GM23338 (cell line): ENCODE data around the gene MOV10. TPM values are rescaled to one million over a fixed set of nuclear protein-coding genes. Genes with fewer than 3 reads are reported as not detected.

ENCODE experiments used
- ATAC-seq: fragments of 200-7000 bp; cut with Tn5 transposase; 3 replicates; pipeline ENCODE4 v1.9.1; 2020
- DNase-seq: peaks from one replicate; pipeline ENCODE4 v3.0.0-alpha.2; 2015; ENCODE audit warnings: low spot score
- H2AFZ ChIP-seq: fragments of 200-600 bp; sonication (generic); 2 replicates; pipeline ENCODE4 v1.8.0; 2016; ENCODE audit warnings: antibody characterized with exemption, mild to moderate bottlenecking, moderate library complexity
- H3F3A ChIP-seq: fragments of 200-600 bp; sonication (generic); replicated peaks from 2 replicates; pipeline ENCODE4 v1.8.0; 2017; ENCODE audit warnings: antibody characterized with exemption, mixed run types, low read depth
- H3K27ac ChIP-seq: fragments of 200-600 bp; sonication (generic); 2 replicates; pipeline ENCODE4 v1.6.1; 2016; ENCODE audit warnings: low read depth
- H3K27me3 ChIP-seq: fragments of 200-600 bp; sonication (generic); 2 replicates; pipeline ENCODE4 v1.8.0; 2016; ENCODE audit warnings: mild to moderate bottlenecking, mixed run types, moderate library complexity; ENCODE audit not compliant: insufficient read depth
- H3K36me3 ChIP-seq: fragments of 200-600 bp; sonication (generic); 2 replicates; pipeline ENCODE4 v1.8.0; 2016; ENCODE audit warnings: mild to moderate bottlenecking; ENCODE audit not compliant: insufficient read depth
- H3K4me1 ChIP-seq: fragments of 200-600 bp; sonication (generic); 2 replicates; pipeline ENCODE4 v1.8.0; 2016; ENCODE audit warnings: mild to moderate bottlenecking, moderate library complexity; ENCODE audit not compliant: insufficient read depth
- H3K4me2 ChIP-seq: fragments of 200-600 bp; sonication (generic); 2 replicates; pipeline ENCODE4 v1.7.1; 2017; ENCODE audit warnings: mixed run types
- H3K4me3 ChIP-seq: fragments of 200-600 bp; sonication (generic); 2 replicates; pipeline ENCODE4 v1.6.1; 2016; ENCODE audit warnings: mixed run types
- H3K79me2 ChIP-seq: fragments of 200-600 bp; sonication (generic); replicated peaks from 2 replicates; pipeline ENCODE4 v1.8.0; 2017; ENCODE audit warnings: mild to moderate bottlenecking; ENCODE audit not compliant: insufficient read depth
- H3K9me2 ChIP-seq: fragments of 200-600 bp; sonication (generic); 2 replicates; pipeline ENCODE4 v1.8.0; 2017; ENCODE audit not compliant: insufficient read depth
- H4K20me1 ChIP-seq: fragments of 200-600 bp; sonication (generic); replicated peaks from 2 replicates; pipeline ENCODE4 v1.8.0; 2017; ENCODE audit warnings: mild to moderate bottlenecking; ENCODE audit not compliant: insufficient read depth
- H3K27ac Mint-ChIP-seq: 2 replicates; pipeline ENCODE4 v1.8.0; 2020; ENCODE audit warnings: inconsistent platforms, mild to moderate bottlenecking, moderate library complexity, mixed read lengths
- H3K27me3 Mint-ChIP-seq: 3 replicates; pipeline ENCODE4 v1.8.0; 2022; ENCODE audit warnings: low read depth, mild to moderate bottlenecking, moderate library complexity, mixed read lengths, inconsistent platforms; ENCODE audit not compliant: insufficient read depth, poor library complexity
- H3K36me3 Mint-ChIP-seq: 3 replicates; pipeline ENCODE4 v1.8.0; 2021; ENCODE audit warnings: low read depth, mild to moderate bottlenecking, inconsistent platforms, moderate library complexity, mixed read lengths
- H3K4me1 Mint-ChIP-seq: 3 replicates; pipeline ENCODE4 v1.8.0; 2020; ENCODE audit warnings: mild to moderate bottlenecking, inconsistent platforms, mixed read lengths
- H3K4me3 Mint-ChIP-seq: 3 replicates; pipeline ENCODE4 v1.8.0; 2021; ENCODE audit warnings: moderate library complexity, mild to moderate bottlenecking, inconsistent platforms, mixed read lengths
- H3K9me3 Mint-ChIP-seq: 3 replicates; pipeline ENCODE4 v1.8.0; 2020; ENCODE audit warnings: moderate library complexity, mild to moderate bottlenecking, inconsistent platforms, mixed read lengths
- CREB1 ChIP-seq: fragments of 250-450 bp; sonication (Bioruptor Pico); IDR thresholded peaks from 2 replicates; pipeline ENCODE4 v1.5.0; 2020; ENCODE audit warnings: low read depth, mild to moderate bottlenecking, moderate library complexity
- EZH2 ChIP-seq: fragments of 200-600 bp; sonication (generic); IDR thresholded peaks from one replicate; pipeline ENCODE4 v1.8.0; 2017; ENCODE audit warnings: antibody characterized with exemption, mild to moderate bottlenecking, low read depth; ENCODE audit not compliant: unreplicated experiment
- EZH2phosphoT487 ChIP-seq: fragments of 200-600 bp; sonication (generic); IDR thresholded peaks from one replicate; pipeline ENCODE4 v1.8.1; 2018; ENCODE audit warnings: antibody characterized with exemption; ENCODE audit not compliant: unreplicated experiment
- JUNB ChIP-seq: IDR thresholded peaks from one replicate; pipeline ENCODE4 v1.6.1; 2016; ENCODE audit warnings: antibody characterized with exemption; ENCODE audit not compliant: unreplicated experiment
- NANOG ChIP-seq: IDR thresholded peaks from 2 replicates; pipeline ENCODE4 v1.6.1; 2016; ENCODE audit warnings: antibody characterized with exemption, borderline replicate concordance
- POLR2AphosphoS5 ChIP-seq: IDR thresholded peaks from 2 replicates; pipeline ENCODE4 v1.6.1; 2016; ENCODE audit warnings: antibody characterized with exemption, low read depth
- STAT1 ChIP-seq: IDR thresholded peaks from one replicate; pipeline ENCODE4 v1.6.1; 2016; ENCODE audit warnings: antibody characterized with exemption; ENCODE audit not compliant: unreplicated experiment
- ZNF114 ChIP-seq: fragments of 250-450 bp; sonication (Bioruptor Pico); IDR thresholded peaks from 2 replicates; pipeline ENCODE4 v1.5.0; 2020; ENCODE audit warnings: mild to moderate bottlenecking, moderate library complexity
- ZNF331 ChIP-seq: fragments of 250-450 bp; sonication (Bioruptor Pico); IDR thresholded peaks from 2 replicates; pipeline ENCODE4 v1.5.0; 2020; ENCODE audit warnings: low read depth, mild to moderate bottlenecking, moderate library complexity
- polyA plus RNA-seq: library from polyadenylated mRNA; unstranded; fragments of >200 nt; fragmentation: Nextera tagmentation; extraction: Ambion mirVana; gene quantifications from 2 replicates; pipeline ENCODE4 v1.2.1, GENCODE V29; 2016
- total RNA-seq: library from RNA; depleted of rRNA; stranded (reverse); fragments of >200 nt; shearing (Covaris generic); gene quantifications from 2 replicates; pipeline ENCODE4 v1.2.3, GENCODE V29; 2014
- TF ChIP-seq, protein P1 (sequence below): IDR thresholded peaks from one replicate; pipeline ENCODE4 v1.6.1; 2018; ENCODE audit warnings: antibody characterized with exemption; ENCODE audit not compliant: unreplicated experiment
- TF ChIP-seq, protein P2 (sequence below): IDR thresholded peaks from 2 replicates; pipeline ENCODE4 v1.6.1; 2016; ENCODE audit warnings: antibody characterized with exemption
- TF ChIP-seq, protein P3 (sequence below), 2 experiments: fragments of 200-600 bp in 1 of 2; sonication (generic) in 1 of 2; conservative IDR thresholded peaks; 2 replicates each; pipeline versions ENCODE4 v1.5.1 to v1.6.1; 2016 to 2017; ENCODE audit warnings: antibody characterized with exemption in 2 of 2, low read depth in 2 of 2, mild to moderate bottlenecking in 2 of 2, moderate library complexity in 1 of 2
- TF ChIP-seq, protein P4 (sequence below): fragments of 250-450 bp; sonication (Bioruptor Pico); IDR thresholded peaks from 2 replicates; pipeline ENCODE4 v1.5.0; 2020; ENCODE audit warnings: mild to moderate bottlenecking, moderate library complexity

Gene MOV10
- total and polyA plus RNA-seq, 2 experiments from 2014 or later: 53.6 to 77.6 TPM

- no peak for ATAC-seq
- H3K27ac Mint-ChIP-seq: no peak overlapping the region
- H3K79me2 ChIP-seq: no peaks in the 10 kb centered on the region
- no peaks in the 10 kb centered on the region; the same call in 1 of the 2 replicates for H3K36me3 ChIP-seq
- no peaks in the 10 kb centered on the region; the same call in 1 of the 2 replicates for H4K20me1 ChIP-seq
- H3K9me3 Mint-ChIP-seq: no peaks in the 10 kb centered on the region; the same call in 2 of the 3 replicates
- H2AFZ ChIP-seq: no peak overlapping the region
- peaks cover 12% of the 10 kb centered on the region; the same call in 2 of the 3 replicates for H3K36me3 Mint-ChIP-seq
- TF ChIP-seq NANOG: no peak
- TF ChIP-seq, protein P1, sequence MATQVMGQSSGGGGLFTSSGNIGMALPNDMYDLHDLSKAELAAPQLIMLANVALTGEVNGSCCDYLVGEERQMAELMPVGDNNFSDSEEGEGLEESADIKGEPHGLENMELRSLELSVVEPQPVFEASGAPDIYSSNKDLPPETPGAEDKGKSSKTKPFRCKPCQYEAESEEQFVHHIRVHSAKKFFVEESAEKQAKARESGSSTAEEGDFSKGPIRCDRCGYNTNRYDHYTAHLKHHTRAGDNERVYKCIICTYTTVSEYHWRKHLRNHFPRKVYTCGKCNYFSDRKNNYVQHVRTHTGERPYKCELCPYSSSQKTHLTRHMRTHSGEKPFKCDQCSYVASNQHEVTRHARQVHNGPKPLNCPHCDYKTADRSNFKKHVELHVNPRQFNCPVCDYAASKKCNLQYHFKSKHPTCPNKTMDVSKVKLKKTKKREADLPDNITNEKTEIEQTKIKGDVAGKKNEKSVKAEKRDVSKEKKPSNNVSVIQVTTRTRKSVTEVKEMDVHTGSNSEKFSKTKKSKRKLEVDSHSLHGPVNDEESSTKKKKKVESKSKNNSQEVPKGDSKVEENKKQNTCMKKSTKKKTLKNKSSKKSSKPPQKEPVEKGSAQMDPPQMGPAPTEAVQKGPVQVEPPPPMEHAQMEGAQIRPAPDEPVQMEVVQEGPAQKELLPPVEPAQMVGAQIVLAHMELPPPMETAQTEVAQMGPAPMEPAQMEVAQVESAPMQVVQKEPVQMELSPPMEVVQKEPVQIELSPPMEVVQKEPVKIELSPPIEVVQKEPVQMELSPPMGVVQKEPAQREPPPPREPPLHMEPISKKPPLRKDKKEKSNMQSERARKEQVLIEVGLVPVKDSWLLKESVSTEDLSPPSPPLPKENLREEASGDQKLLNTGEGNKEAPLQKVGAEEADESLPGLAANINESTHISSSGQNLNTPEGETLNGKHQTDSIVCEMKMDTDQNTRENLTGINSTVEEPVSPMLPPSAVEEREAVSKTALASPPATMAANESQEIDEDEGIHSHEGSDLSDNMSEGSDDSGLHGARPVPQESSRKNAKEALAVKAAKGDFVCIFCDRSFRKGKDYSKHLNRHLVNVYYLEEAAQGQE: no peak
- TF ChIP-seq STAT1: no peak
- no peak for TF ChIP-seq ZNF331
- no peak for TF ChIP-seq POLR2AphosphoS5
- TF ChIP-seq, protein P2, sequence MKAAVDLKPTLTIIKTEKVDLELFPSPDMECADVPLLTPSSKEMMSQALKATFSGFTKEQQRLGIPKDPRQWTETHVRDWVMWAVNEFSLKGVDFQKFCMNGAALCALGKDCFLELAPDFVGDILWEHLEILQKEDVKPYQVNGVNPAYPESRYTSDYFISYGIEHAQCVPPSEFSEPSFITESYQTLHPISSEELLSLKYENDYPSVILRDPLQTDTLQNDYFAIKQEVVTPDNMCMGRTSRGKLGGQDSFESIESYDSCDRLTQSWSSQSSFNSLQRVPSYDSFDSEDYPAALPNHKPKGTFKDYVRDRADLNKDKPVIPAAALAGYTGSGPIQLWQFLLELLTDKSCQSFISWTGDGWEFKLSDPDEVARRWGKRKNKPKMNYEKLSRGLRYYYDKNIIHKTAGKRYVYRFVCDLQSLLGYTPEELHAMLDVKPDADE: no peak
- TF ChIP-seq JUNB: no peak
- TF ChIP-seq EZH2phosphoT487: no peak
- TF ChIP-seq, protein P3, sequence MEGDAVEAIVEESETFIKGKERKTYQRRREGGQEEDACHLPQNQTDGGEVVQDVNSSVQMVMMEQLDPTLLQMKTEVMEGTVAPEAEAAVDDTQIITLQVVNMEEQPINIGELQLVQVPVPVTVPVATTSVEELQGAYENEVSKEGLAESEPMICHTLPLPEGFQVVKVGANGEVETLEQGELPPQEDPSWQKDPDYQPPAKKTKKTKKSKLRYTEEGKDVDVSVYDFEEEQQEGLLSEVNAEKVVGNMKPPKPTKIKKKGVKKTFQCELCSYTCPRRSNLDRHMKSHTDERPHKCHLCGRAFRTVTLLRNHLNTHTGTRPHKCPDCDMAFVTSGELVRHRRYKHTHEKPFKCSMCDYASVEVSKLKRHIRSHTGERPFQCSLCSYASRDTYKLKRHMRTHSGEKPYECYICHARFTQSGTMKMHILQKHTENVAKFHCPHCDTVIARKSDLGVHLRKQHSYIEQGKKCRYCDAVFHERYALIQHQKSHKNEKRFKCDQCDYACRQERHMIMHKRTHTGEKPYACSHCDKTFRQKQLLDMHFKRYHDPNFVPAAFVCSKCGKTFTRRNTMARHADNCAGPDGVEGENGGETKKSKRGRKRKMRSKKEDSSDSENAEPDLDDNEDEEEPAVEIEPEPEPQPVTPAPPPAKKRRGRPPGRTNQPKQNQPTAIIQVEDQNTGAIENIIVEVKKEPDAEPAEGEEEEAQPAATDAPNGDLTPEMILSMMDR (conservative IDR thresholded peaks at IDR 0.05; ENCODE audit: low read depth in 2 of 2): no peak
- TF ChIP-seq, protein P4, sequence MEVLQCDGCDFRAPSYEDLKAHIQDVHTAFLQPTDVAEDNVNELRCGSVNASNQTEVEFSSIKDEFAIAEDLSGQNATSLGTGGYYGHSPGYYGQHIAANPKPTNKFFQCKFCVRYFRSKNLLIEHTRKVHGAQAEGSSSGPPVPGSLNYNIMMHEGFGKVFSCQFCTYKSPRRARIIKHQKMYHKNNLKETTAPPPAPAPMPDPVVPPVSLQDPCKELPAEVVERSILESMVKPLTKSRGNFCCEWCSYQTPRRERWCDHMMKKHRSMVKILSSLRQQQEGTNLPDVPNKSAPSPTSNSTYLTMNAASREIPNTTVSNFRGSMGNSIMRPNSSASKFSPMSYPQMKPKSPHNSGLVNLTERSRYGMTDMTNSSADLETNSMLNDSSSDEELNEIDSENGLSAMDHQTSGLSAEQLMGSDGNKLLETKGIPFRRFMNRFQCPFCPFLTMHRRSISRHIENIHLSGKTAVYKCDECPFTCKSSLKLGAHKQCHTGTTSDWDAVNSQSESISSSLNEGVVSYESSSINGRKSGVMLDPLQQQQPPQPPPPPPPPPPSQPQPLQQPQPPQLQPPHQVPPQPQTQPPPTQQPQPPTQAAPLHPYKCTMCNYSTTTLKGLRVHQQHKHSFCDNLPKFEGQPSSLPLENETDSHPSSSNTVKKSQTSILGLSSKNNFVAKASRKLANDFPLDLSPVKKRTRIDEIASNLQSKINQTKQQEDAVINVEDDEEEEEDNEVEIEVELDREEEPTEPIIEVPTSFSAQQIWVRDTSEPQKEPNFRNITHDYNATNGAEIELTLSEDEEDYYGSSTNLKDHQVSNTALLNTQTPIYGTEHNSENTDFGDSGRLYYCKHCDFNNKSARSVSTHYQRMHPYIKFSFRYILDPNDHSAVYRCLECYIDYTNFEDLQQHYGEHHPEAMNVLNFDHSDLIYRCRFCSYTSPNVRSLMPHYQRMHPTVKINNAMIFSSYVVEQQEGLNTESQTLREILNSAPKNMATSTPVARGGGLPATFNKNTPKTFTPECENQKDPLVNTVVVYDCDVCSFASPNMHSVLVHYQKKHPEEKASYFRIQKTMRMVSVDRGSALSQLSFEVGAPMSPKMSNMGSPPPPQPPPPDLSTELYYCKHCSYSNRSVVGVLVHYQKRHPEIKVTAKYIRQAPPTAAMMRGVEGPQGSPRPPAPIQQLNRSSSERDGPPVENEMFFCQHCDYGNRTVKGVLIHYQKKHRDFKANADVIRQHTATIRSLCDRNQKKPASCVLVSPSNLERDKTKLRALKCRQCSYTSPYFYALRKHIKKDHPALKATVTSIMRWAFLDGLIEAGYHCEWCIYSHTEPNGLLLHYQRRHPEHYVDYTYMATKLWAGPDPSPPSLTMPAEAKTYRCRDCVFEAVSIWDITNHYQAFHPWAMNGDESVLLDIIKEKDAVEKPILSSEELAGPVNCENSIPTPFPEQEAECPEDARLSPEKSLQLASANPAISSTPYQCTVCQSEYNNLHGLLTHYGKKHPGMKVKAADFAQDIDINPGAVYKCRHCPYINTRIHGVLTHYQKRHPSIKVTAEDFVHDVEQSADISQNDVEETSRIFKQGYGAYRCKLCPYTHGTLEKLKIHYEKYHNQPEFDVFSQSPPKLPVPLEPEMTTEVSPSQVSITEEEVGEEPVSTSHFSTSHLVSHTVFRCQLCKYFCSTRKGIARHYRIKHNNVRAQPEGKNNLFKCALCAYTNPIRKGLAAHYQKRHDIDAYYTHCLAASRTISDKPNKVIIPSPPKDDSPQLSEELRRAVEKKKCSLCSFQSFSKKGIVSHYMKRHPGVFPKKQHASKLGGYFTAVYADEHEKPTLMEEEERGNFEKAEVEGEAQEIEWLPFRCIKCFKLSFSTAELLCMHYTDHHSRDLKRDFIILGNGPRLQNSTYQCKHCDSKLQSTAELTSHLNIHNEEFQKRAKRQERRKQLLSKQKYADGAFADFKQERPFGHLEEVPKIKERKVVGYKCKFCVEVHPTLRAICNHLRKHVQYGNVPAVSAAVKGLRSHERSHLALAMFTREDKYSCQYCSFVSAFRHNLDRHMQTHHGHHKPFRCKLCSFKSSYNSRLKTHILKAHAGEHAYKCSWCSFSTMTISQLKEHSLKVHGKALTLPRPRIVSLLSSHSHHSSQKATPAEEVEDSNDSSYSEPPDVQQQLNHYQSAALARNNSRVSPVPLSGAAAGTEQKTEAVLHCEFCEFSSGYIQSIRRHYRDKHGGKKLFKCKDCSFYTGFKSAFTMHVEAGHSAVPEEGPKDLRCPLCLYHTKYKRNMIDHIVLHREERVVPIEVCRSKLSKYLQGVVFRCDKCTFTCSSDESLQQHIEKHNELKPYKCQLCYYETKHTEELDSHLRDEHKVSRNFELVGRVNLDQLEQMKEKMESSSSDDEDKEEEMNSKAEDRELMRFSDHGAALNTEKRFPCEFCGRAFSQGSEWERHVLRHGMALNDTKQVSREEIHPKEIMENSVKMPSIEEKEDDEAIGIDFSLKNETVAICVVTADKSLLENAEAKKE: no peak
- no peak for TF ChIP-seq EZH2
- TF ChIP-seq CREB1 (CRISPR knock-in tag): no peak
- TF ChIP-seq ZNF114 (CRISPR knock-in tag): no peak
- peaks cover 50% of the 10 kb centered on the region for H3K4me1 Mint-ChIP-seq
- H3K4me3 ChIP-seq: 0 out of 2 replicates have a peak overlapping the region, but pooled peaks have one; percentile 13
- H3K9me2 ChIP-seq: no peaks in the 10 kb centered on the region
- peaks cover 43% of the 10 kb centered on the region for H3K27me3 Mint-ChIP-seq
- H3K4me2 ChIP-seq: peak overlapping the region; percentile 64
- H3K27me3 ChIP-seq: peaks cover 35% of the 10 kb centered on the region
- peak; percentile 52 for DNase-seq
- no peak overlapping the region for H3K4me3 Mint-ChIP-seq
- H3K27ac ChIP-seq: no peak overlapping the region
- H3F3A ChIP-seq: peaks cover 7% of the 10 kb centered on the region
- H3K4me1 ChIP-seq: peaks cover 36% of the 10 kb centered on the region
Observed at GRCh38 chr1:112711041-112711440, 36.6 kb downstream of the MOV10 start.
